Activated naive CD4-positive, alpha-beta T cell treated with anti-CD3 and anti-CD28 coated beads, Interleukin-2, amount 50 U/mL, for 16 hours (primary cell): ENCODE measurements around the gene CARD11.
"Not testable (repeated sequence)": the region's sequence is repeated elsewhere in the genome, so short reads cannot be mapped to it uniquely, and the experiment has no call there.

ENCODE experiments used
- DNase-seq: peaks from one replicate; pipeline ENCODE4 v3.0.0-alpha.2; 2020

Gene CARD11

DNA sequence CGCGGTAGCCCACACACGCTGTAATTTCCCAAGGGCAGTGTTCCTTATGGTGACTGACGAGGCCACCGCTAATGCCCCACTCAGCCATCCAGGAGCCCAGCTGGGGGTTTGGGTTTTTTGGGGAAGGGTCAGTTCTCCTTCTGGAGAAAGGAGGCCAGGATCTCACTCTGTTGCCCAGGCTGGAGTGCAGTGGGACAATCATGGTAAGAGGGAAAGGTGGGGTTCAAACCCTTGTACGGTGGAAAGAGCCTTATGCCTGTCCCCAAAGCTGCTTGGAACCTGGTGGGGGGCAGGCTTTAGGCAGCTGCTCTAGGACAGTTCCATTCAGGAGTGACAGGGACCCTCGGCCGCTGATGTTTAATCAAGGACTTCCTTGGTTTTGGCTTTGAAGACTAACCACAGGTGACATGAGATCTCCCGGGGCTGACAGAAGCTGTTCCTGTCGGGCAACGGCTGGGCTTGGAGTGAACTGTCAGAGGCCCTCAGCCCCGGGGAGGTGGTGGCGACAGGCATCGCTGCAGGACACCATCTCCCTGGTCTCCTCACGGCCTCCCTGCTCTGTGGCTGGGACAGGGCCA, 84.5 kb downstream of the CARD11 start:
- DNase-seq, result no peak

DNA sequence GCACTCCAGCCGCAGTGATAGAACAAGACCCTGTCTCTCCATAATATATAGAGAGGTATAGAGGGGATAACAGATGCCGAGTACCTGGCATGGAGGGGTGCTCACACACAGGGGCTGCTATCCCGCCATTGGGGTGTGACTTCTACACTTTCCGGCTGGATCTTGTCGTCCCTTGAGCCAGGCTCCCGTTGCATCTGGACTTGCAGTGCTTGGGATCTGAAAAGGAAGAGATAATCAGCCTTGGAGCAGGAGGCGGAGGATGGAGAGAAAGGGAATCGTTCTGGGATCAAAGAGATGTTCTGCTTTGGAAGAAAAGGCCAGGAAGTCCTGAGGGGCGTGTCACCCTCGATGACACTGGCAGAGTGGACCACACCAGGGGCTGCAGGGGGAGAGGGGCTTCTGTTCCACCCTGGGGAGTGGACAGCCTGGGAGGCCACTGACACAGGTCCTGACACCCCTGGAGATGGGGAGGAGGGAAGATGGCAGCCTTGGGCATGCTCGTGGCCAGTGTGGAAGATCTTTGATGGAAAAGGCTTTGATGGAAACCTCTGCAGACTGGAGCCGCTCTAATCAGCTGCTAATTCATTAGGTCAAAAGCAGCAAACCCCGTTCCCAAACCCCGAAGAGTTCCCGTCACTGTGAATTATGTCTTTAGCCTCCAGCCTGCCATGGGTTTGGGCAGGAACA, 85.1 kb downstream of the CARD11 start:
- no peak for DNase-seq

DNA sequence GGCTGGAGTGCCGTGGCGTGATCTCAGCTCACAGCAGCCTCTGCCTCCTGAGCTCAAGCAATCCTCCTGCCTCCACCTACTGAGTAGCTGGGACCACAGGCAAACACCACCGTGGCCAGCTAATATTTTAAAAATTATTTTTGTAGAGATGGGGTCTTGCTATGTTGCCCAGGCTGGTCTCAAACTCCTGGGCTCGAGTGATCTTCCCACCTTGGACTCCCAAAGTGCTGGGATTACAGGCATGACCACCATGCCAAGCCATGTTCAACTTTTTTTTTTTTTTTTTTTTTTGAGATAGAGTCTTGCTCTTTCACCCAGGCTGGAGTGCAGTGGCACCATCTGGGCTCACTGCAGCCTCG, 86.3 kb downstream of the CARD11 start:
- DNase-seq, result not testable (repeated sequence)

- DNase-seq, result no peak
These were observed 86.9 kb downstream of the CARD11 start for GRCh38 chr7:2956526-2957368.

DNA sequence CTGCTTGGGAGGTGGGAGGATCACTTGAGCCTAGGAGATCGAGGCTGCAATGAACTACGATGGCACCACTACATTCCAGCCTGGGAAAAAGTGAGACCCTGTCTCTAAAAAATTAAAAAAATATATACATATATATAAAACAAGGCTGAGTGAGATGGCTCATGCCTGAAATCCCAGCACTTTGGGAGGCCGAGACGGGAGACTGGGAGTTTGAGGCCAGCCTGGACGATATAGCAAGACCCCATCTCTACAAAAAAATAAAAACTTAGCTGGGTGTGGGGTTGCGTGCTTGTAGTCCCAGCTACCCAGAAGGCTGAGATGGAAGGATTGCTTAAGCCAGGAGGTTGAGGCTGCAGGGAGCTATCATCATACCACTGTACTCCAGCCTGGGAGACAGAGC, 87.6 kb downstream of the CARD11 start:
- DNase-seq, result no peak

GRCh38 chr7:2955269-2955668, 88.4 kb downstream of the CARD11 start:
- no peak for DNase-seq

DNA sequence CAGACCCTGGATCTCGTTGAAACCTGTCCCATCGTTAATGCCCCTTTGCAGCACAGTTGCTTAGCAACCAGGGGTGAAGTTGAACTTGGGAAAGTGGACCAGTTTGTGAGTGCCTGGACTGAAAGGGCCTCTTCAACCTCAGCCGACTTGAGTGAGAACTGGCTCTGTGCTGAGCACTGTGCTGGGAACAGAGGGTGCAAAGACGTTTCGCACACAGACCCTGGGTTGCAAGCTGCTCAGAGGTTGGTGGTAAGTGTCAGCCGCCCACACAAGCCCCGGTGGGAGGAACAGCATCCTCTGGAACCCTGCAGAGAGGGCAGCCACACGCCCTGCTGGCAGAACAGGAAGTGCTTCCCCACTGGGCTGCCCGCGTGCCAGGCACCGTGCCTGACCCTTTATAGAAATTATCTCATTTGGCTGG, 89.2 kb downstream of the CARD11 start:
- DNase-seq, result peak; percentile 26

DNA sequence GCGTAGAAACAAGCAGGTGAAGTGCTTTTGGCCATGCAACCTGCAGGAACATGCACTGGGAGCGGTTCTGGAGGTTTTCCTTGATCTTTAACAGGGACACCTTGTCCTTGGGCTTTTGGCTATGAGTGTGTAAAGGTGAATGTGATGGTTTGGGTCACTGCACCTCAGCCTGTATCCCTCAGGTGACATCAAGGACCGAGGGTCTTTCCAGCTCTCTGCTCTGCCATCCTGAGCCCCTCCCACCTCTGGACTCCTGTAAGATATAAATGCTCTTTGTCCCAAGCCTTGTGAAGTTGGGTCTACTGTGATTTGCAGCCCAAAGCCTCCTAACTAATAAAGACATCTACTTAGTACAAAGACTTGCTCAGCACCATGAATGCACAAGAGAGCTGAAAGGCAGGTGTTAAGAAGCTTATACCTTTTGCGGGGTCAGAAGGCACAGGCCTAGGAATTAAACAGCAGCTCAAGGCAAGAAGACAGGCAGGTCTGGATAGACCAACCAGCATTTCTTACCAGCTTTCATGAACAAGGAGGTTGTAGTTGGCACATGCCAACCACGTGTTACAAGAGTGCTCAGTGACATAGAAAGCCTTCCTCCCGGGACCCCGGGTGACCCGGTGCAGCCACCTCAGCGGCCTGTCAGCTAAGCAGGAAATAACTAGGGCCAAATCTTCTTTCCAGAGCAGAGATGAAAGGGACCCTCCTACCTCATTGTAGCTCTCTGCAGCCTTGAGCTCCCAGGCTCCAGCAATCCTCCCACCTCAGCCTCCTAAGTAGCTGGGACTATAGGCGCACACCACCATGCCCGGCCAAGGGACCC, 89.9 kb downstream of the CARD11 start:
- DNase-seq, result no peak

DNA sequence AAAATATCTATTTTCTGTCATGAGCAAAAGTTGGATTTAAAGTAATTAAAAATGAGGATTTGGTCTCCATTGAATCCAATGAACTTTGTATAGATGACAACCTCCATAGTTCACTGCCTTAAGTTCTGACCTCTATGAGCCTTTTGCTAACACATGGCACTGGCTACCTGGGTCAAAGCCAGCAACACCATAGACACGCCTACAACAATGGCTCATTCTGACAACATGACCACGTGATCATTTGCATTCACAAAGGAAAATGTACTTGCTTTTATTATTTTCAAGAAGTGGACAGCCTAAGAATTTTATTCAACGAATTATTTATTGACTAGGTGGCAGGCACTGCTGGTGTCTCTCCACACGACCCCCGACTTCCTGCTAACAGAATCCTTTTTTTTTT, 90.6 kb downstream of the CARD11 start:
- no peak for DNase-seq

DNA sequence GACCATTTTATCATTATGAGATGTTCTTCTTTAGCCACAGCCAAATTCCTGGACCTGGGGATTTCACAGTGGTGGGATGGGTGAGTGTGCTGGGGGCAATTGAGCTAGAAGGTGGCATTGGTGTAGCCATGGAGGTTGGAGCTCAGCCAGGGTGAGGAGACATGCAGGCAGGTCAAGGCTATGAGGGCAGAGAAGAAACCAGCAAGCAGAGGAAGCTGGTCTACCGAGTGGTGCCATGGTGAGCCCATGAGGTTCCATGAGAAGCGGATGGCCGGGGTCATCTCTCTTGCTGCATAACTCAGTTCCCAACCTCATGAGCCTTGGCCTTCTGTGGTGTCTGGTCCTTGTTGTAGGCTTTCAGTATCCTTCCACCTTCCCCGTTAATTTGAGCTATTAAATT, 91.4 kb downstream of the CARD11 start:
- no peak for DNase-seq

DNA sequence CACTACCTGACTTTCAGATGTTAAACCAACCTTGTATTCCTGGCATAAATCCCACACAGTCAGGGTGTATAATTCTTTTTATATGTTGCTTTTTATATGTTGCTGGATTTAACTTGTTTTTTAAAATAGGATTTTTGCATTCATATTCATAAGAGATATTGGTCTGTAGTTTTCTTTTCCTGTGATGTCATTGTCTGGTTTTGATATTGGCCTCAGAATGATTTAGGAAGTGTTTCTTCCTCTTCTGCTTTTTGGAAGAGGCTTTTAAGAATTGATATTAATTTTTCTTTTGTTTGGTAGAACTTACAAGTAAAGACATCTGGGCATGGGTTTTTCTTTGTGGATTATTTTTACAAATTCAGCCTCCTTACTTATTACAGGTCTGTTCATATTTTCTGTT, 93.1 kb downstream of the CARD11 start:
- DNase-seq, result no peak

- no peak for DNase-seq
These were observed 94.9 kb downstream of the CARD11 start for GRCh38 chr7:2948749-2949148.

GRCh38 chr7:2947058-2947780, 96.4 kb downstream of the CARD11 start:
- DNase-seq, result no peak

DNA sequence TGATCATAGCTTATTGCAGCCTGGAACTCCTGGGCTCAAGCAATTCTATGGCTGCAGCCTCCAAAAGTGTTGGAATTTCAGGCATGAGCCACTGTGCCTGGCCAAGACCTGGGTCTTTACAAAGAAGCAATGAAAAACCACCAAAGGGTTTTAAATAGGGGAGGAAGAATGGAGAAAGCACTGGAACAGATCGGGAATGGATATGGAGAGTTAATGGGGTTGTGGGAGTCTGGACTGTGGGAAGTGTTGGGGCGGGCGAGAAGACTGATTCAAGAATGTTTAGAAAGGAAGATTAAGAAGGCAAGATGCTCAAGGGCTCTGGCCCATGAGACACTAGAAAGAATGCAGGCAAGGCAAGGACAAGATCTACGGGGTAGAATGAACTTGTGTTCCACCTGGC, 98.5 kb downstream of the CARD11 start:
- no peak for DNase-seq

DNA sequence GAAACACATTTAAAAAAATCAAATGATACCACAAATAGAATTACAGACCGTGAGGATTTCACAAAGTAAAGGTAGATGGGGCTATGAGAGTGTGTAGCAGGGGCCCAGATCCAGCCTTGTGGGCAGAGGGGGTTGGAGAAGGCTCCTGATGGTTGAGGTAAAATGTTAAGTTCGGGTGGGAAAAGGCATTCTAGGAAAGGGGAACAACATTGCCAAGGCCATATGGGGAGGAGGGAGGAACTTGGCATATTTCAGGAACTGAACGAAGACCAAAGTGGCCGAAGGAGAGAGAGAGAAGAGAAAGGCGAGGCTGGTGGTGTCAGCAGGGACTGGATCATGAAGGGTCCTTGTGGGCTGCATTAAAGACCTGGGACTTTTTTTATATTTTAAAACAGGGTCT, 98.9 kb downstream of the CARD11 start:
- DNase-seq, result no peak

- no peak for DNase-seq
These were observed 99.6 kb downstream of the CARD11 start for GRCh38 chr7:2943851-2944601.

- DNase-seq, result no peak
These were observed 102.3 kb downstream of the CARD11 start for GRCh38 chr7:2941216-2941859.

DNA sequence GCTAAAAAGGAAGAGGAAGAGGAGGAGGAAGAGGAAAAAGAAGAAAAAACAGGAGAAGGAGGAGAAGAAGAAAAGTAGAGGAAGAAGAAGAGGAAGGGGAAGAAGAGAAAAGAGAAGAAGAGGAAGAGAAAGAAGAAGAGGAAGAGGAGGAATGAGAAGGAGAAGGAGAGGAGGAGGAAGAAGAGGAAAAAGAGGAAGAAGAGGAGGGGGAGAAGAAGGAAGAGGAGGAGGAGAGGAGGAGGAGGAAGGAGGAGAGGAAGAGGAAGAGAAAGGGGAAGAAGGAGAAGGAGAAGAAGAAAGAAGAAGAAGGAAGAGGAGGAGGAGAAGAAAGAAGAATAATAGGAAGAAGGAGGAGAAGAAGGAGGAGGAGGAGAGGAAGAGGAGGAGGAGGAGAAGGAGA, 103.2 kb downstream of the CARD11 start:
- DNase-seq, result no peak

DNA sequence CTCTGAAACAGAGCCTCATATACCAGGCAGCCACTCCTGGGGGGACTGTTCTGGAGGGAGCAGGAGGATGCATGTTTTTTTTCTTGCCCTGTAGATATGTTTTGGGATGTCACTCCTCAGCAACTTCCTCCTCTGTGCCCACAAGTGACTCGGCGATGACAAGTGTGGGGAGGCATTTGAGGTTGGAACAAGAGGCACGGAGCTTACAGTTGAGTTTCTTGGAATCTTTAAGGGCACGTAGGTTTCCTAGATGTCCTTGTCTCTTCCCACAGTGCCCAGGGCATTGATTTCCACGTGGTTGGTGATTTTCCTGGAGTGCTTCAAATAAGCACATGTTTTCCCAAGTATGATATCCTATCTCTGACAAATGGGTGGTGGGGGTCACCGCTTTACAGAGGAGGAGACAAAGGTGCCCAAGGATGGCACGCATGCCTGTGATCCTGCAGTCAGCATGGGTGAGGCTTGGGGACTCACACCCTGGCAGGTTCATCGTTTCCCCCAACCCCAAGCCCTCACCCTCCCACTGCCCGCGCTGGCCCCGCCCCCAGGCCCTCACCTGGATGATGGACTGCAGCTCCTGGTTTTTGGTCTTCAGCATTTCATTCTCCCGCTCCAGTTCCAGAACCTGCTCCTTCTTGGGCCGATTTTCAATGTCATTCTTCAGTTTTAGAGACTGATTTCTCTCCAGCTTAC, 104.3 kb downstream of the CARD11 start:
- DNase-seq, result no peak

GRCh38 chr7:2938514-2939192, 105.0 kb downstream of the CARD11 start:
- DNase-seq, result no peak
